ENCODE measurements around the gene MET. TPM values are rescaled to one million over a fixed set of nuclear protein-coding genes. Genes with fewer than 3 reads are reported as not detected.

MET gene
- polyA plus RNA-seq, 2 of the 4 experiments (the other 2 are of a cell fraction), result 72.3 to 165 TPM

DNA sequence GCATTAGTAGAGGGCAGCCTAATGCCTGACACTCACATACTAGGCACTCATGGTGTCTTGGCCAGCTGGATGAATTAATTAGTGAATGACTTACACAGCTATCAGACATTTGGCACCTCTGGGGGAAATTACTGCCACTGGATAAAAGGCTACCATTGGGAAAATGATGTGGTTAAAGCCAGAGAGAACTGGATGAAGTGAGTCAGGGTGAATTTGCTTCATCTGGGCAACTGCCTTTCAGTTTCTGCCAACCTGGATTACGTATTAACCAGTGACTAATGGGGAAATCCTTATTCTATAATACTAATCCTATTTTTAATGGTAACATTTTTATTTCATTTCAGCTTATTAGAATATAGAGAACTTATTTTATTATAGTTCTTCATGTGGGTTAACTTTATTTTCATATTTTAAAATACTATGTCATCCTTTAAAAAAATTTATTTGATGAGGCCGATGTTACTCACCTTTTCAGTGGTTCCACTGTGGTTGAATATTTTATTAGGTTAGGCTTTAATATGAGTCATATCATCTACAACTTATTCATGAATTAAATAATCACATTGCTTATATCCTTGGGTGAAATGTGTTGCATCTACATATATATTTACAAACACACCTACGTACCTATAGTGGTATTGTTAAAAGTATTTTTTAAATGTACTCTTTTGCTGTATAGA is 104.8 kb downstream of the MET start (continued):
- TF ChIP-seq, protein P1, sequence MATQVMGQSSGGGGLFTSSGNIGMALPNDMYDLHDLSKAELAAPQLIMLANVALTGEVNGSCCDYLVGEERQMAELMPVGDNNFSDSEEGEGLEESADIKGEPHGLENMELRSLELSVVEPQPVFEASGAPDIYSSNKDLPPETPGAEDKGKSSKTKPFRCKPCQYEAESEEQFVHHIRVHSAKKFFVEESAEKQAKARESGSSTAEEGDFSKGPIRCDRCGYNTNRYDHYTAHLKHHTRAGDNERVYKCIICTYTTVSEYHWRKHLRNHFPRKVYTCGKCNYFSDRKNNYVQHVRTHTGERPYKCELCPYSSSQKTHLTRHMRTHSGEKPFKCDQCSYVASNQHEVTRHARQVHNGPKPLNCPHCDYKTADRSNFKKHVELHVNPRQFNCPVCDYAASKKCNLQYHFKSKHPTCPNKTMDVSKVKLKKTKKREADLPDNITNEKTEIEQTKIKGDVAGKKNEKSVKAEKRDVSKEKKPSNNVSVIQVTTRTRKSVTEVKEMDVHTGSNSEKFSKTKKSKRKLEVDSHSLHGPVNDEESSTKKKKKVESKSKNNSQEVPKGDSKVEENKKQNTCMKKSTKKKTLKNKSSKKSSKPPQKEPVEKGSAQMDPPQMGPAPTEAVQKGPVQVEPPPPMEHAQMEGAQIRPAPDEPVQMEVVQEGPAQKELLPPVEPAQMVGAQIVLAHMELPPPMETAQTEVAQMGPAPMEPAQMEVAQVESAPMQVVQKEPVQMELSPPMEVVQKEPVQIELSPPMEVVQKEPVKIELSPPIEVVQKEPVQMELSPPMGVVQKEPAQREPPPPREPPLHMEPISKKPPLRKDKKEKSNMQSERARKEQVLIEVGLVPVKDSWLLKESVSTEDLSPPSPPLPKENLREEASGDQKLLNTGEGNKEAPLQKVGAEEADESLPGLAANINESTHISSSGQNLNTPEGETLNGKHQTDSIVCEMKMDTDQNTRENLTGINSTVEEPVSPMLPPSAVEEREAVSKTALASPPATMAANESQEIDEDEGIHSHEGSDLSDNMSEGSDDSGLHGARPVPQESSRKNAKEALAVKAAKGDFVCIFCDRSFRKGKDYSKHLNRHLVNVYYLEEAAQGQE (IDR thresholded peaks at IDR 0.05), result no peak
- TF ChIP-seq, protein P2, sequence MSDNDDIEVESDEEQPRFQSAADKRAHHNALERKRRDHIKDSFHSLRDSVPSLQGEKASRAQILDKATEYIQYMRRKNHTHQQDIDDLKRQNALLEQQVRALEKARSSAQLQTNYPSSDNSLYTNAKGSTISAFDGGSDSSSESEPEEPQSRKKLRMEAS (IDR thresholded peaks at IDR 0.05), result no peak
- TF ChIP-seq RCOR1 (IDR thresholded peaks at IDR 0.05; ENCODE audit: low read depth, low read length) (no peak), ZSCAN20 (CRISPR knock-in tag; IDR thresholded peaks at IDR 0.05) (no peak), TFCP2L1 (CRISPR knock-in tag; IDR thresholded peaks at IDR 0.05) (no peak), POLR2A (IDR thresholded peaks at IDR 0.05; ENCODE audit: low read length) (no peak), ZC3H11A (IDR thresholded peaks at IDR 0.05) (no peak), PHF8 (IDR thresholded peaks at IDR 0.05; ENCODE audit: borderline replicate concordance, low read depth) (no peak), JUNB (IDR thresholded peaks at IDR 0.05) (peak; percentile 92), RFX5 (IDR thresholded peaks at IDR 0.05) (0 out of 2 replicates have a peak, but pooled peaks have one; percentile 16), RAD21 (conservative IDR thresholded peaks at IDR 0.05 in 1 of 2, IDR thresholded peaks at IDR 0.05 in 1 of 2) (0 out of 5 replicates have a peak, but pooled peaks of 1 of the 2 experiments have one; percentile 25), HDAC2 (IDR thresholded peaks at IDR 0.05) (no peak), MAFK (IDR thresholded peaks at IDR 0.05; ENCODE audit: partially characterized antibody) (peak; percentile 29), SMC3 (IDR thresholded peaks at IDR 0.05) (0 out of 3 replicates have a peak, but pooled peaks have one; percentile 7), EHF (CRISPR knock-in tag; IDR thresholded peaks at IDR 0.05) (no peak), POLR2AphosphoS2 (conservative IDR thresholded peaks at IDR 0.05; ENCODE audit: low read length) (no peak), CHD4 (IDR thresholded peaks at IDR 0.05; ENCODE audit: borderline replicate concordance) (no peak), TP53 (CRISPR knock-in tag; IDR thresholded peaks at IDR 0.05) (no peak), KDM1A (IDR thresholded peaks at IDR 0.05; ENCODE audit: low read depth) (no peak), RARB (CRISPR knock-in tag; IDR thresholded peaks at IDR 0.05) (no peak), CEBPB (IDR thresholded peaks at IDR 0.05) (peak; percentile 61 to 83; a peak in 3 of 4 replicates), GATA3 (IDR thresholded peaks at IDR 0.05; ENCODE audit: borderline replicate concordance) (peak; percentile 80; the same call in 1 of the 2 replicates), RNF2 (IDR thresholded peaks at IDR 0.05; ENCODE audit: borderline replicate concordance, low read depth) (no peak), NPAS2 (CRISPR knock-in tag; IDR thresholded peaks at IDR 0.05; ENCODE audit: borderline replicate concordance) (no peak), SREBF2 (IDR thresholded peaks at IDR 0.05) (no peak), ZFP36 (IDR thresholded peaks at IDR 0.05; ENCODE audit: borderline replicate concordance, partially characterized antibody) (no peak), NR3C1 (IDR thresholded peaks at IDR 0.05) (no peak), EP300 (IDR thresholded peaks at IDR 0.05) (peak; percentile 30 to 75; a peak in 2 of 5 replicates), BHLHE40 (IDR thresholded peaks at IDR 0.05; ENCODE audit: low read depth, low read length) (no peak), FOXS1 (CRISPR knock-in tag; IDR thresholded peaks at IDR 0.05) (no peak), HOXB13 (CRISPR knock-in tag; IDR thresholded peaks at IDR 0.05; ENCODE audit: low read depth) (no peak), FOSL2 (IDR thresholded peaks at IDR 0.05) (peak; percentile 76), FOSL2 (CRISPR knock-in tag; IDR thresholded peaks at IDR 0.05) (peak; percentile 82), NFE2L2 (conservative IDR thresholded peaks at IDR 0.05; ENCODE audit: low read length) (no peak), CBX8 (IDR thresholded peaks at IDR 0.05) (no peak)
- TF ChIP-seq, protein P3, sequence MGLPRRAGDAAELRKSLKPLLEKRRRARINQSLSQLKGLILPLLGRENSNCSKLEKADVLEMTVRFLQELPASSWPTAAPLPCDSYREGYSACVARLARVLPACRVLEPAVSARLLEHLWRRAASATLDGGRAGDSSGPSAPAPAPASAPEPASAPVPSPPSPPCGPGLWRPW (IDR thresholded peaks at IDR 0.05), result no peak
- TF ChIP-seq, protein P4, sequence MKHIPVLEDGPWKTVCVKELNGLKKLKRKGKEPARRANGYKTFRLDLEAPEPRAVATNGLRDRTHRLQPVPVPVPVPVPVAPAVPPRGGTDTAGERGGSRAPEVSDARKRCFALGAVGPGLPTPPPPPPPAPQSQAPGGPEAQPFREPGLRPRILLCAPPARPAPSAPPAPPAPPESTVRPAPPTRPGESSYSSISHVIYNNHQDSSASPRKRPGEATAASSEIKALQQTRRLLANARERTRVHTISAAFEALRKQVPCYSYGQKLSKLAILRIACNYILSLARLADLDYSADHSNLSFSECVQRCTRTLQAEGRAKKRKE (CRISPR knock-in tag; IDR thresholded peaks at IDR 0.05; ENCODE audit: low read depth), result no peak; the same call in 1 of the 2 replicates
- TF ChIP-seq, protein P5, sequence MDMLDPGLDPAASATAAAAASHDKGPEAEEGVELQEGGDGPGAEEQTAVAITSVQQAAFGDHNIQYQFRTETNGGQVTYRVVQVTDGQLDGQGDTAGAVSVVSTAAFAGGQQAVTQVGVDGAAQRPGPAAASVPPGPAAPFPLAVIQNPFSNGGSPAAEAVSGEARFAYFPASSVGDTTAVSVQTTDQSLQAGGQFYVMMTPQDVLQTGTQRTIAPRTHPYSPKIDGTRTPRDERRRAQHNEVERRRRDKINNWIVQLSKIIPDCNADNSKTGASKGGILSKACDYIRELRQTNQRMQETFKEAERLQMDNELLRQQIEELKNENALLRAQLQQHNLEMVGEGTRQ (IDR thresholded peaks at IDR 0.05), result no peak
- TF ChIP-seq, protein P6, sequence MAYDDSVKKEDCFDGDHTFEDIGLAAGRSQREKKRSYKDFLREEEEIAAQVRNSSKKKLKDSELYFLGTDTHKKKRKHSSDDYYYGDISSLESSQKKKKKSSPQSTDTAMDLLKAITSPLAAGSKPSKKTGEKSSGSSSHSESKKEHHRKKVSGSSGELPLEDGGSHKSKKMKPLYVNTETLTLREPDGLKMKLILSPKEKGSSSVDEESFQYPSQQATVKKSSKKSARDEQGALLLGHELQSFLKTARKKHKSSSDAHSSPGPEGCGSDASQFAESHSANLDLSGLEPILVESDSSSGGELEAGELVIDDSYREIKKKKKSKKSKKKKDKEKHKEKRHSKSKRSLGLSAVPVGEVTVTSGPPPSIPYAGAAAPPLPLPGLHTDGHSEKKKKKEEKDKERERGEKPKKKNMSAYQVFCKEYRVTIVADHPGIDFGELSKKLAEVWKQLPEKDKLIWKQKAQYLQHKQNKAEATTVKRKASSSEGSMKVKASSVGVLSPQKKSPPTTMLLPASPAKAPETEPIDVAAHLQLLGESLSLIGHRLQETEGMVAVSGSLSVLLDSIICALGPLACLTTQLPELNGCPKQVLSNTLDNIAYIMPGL (CRISPR knock-in tag; IDR thresholded peaks at IDR 0.05; ENCODE audit: borderline replicate concordance), result no peak

Data from A549 (cell line).